AG04450 (cell line): ENCODE data around the gene CDON. TPM values are rescaled to one million over a fixed set of nuclear protein-coding genes. Genes with fewer than 3 reads are reported as not detected.

Experiments
- CTCF ChIA-PET: fragments of 300-600, 350-600 bp; formaldehyde crosslinking; extraction: SDS; loops from one replicate; lab custom pipeline; 2022; ENCODE audit warnings: antibody characterized with exemption, inconsistent platforms; lab: Charles Lee
- POLR2A ChIA-PET: fragments of 350-600 bp; formaldehyde crosslinking; extraction: SDS; loops from one replicate; lab custom pipeline; 2021; ENCODE audit warnings: antibody characterized with exemption, inconsistent platforms; lab: Yijun Ruan, JAX
- DNase-seq: peaks from one replicate; pipeline ENCODE4 v3.0.0-alpha.2; 2011; ENCODE audit warnings: low read depth, low spot score
- H3K27ac ChIP-seq: one replicate; pipeline ENCODE4 v1.5.1; 2012; ENCODE audit warnings: low read depth, low read length, control low read depth
- H3K27me3 ChIP-seq: one replicate; pipeline ENCODE4 v1.6.0; 2012; ENCODE audit warnings: low read length; ENCODE audit not compliant: control insufficient read depth, insufficient read depth
- H3K4me3 ChIP-seq: 2 replicates; pipeline ENCODE4 v1.5.1; 2011; ENCODE audit warnings: mild to moderate bottlenecking, low read depth, low read length, control low read depth
- H3K9me3 ChIP-seq: 2 replicates; pipeline ENCODE4 v1.5.1; 2012; ENCODE audit warnings: low read length; ENCODE audit not compliant: control insufficient read depth, insufficient read depth
- CTCF ChIP-seq: IDR thresholded peaks from 2 replicates; pipeline ENCODE4 v1.5.1; 2011; ENCODE audit warnings: low read depth, low read length, control low read depth, inconsistent platforms
- polyA plus RNA-seq: library from polyadenylated mRNA; depleted of rRNA; stranded (reverse); fragments of >200 nt; gene quantifications from 2 replicates; pipeline ENCODE4 v1.2.3, GENCODE V29; 2011

Gene CDON
- polyA plus RNA-seq, 1 experiment = 4.0 TPM

- CTCF ChIA-PET = interaction anchor here (0.8 kb wide), 1 partner anchor 10 kb away, joined by 4 read pairs; no protein-coding TSS in a partner anchor
- no peak overlapping the region for H3K4me3 ChIP-seq
- H3K27me3 ChIP-seq = peaks cover 38% of the 10 kb centered on the region
- no peak for DNase-seq
- H3K27ac ChIP-seq = no peak overlapping the region
- TF ChIP-seq CTCF = no peak
- POLR2A ChIA-PET = no interaction called here
- H3K9me3 ChIP-seq = no peaks in the 10 kb centered on the region; the same call in 1 of the 2 replicates
Observed at GRCh38 chr11:126106594-126107328, 44.1 kb upstream of the CDON start.

GRCh38 chr11:126105748-126106080 is 43.0 kb upstream of the CDON start:
- no peak for DNase-seq
- no peak for TF ChIP-seq CTCF
- H3K9me3 ChIP-seq = no peaks in the 10 kb centered on the region
- H3K27me3 ChIP-seq = peaks cover 49% of the 10 kb centered on the region
- ChIA-PET CTCF (no interaction called here), POLR2A (no interaction called here)
- no peak overlapping the region for H3K27ac ChIP-seq
- H3K4me3 ChIP-seq = no peak overlapping the region

GRCh38 chr11:126105022-126105747 is 42.5 kb upstream of the CDON start:
- H3K27ac ChIP-seq = no peak overlapping the region
- peaks cover 54% of the 10 kb centered on the region for H3K27me3 ChIP-seq
- ChIA-PET CTCF (no interaction called here), POLR2A (no interaction called here)
- H3K9me3 ChIP-seq = no peaks in the 10 kb centered on the region
- H3K4me3 ChIP-seq = no peak overlapping the region
- no peak for DNase-seq
- TF ChIP-seq CTCF = no peak

- ChIA-PET POLR2A (no interaction called here), CTCF (no interaction called here)
- TF ChIP-seq CTCF = no peak
- Histone ChIP-seq H3K27ac (no peak overlapping the region), H3K9me3 (no peaks in the 10 kb centered on the region), H3K4me3 (no peak overlapping the region), H3K27me3 (peaks cover 56% of the 10 kb centered on the region)
- DNase-seq = no peak
Observed at GRCh38 chr11:126104420-126104819, 41.8 kb upstream of the CDON start.

GRCh38 chr11:126103150-126103549 is 40.5 kb upstream of the CDON start:
- peaks cover 61% of the 10 kb centered on the region for H3K27me3 ChIP-seq
- DNase-seq = no peak
- no peak for TF ChIP-seq CTCF
- no peak overlapping the region for H3K27ac ChIP-seq
- no peak overlapping the region for H3K4me3 ChIP-seq
- POLR2A ChIA-PET = no interaction called here
- CTCF ChIA-PET = no interaction called here
- H3K9me3 ChIP-seq = no peaks in the 10 kb centered on the region
